NB4 (cell line): ENCODE data around the gene CELF1.

Experiments used
- DNase-seq: peaks from one replicate; pipeline ENCODE4 v3.0.0; 2010; ENCODE audit warnings: low read depth
- H3K4me3 ChIP-seq: one replicate; pipeline ENCODE4 v1.5.1; 2011; ENCODE audit warnings: mild to moderate bottlenecking, low read depth, low read length, moderate library complexity
- CTCF ChIP-seq: IDR thresholded peaks from one replicate; pipeline ENCODE4 v1.5.1; 2012; ENCODE audit warnings: low read depth, low read length
- MAX ChIP-seq: IDR thresholded peaks from 2 replicates; pipeline ENCODE4 v1.6.1; 2011; ENCODE audit warnings: low read depth, low read length
- MYC ChIP-seq: IDR thresholded peaks from 2 replicates; pipeline ENCODE4 v1.6.1; 2011; ENCODE audit warnings: low read depth, low read length
- POLR2A ChIP-seq: IDR thresholded peaks from 2 replicates; pipeline ENCODE4 v1.6.1; 2011; ENCODE audit warnings: mild to moderate bottlenecking; ENCODE audit not compliant: insufficient read length; ENCODE audit errors: extremely low read depth

The CELF1 gene

GRCh38 chr11:47499614-47500013 lies 53.3 kb downstream of the CELF1 start:
- TF ChIP-seq POLR2A, result no peak
- no peak for TF ChIP-seq MYC
- TF ChIP-seq MAX, result no peak
- TF ChIP-seq CTCF, result no peak
- peak; percentile 13 for DNase-seq
- H3K4me3 ChIP-seq, result no peak overlapping the region

GRCh38 chr11:47499161-47499560 lies 53.8 kb downstream of the CELF1 start:
- TF ChIP-seq CTCF (no peak), POLR2A (no peak), MAX (no peak), MYC (no peak)
- DNase-seq, result no peak
- no peak overlapping the region for H3K4me3 ChIP-seq

GRCh38 chr11:47498584-47499152 lies 54.3 kb downstream of the CELF1 start:
- no peak for DNase-seq
- no peak overlapping the region for H3K4me3 ChIP-seq
- TF ChIP-seq MYC, result no peak
- no peak for TF ChIP-seq MAX
- no peak for TF ChIP-seq CTCF
- TF ChIP-seq POLR2A, result no peak

GRCh38 chr11:47498149-47498548 lies 54.8 kb downstream of the CELF1 start:
- DNase-seq, result no peak
- H3K4me3 ChIP-seq, result no peak overlapping the region
- TF ChIP-seq MYC, result no peak
- TF ChIP-seq CTCF, result no peak
- TF ChIP-seq POLR2A, result no peak
- TF ChIP-seq MAX, result no peak

- TF ChIP-seq MYC, result no peak
- TF ChIP-seq MAX, result no peak
- no peak for TF ChIP-seq POLR2A
- no peak for TF ChIP-seq CTCF
- no peak overlapping the region for H3K4me3 ChIP-seq
- DNase-seq, result no peak
These were observed 56.1 kb downstream of the CELF1 start for GRCh38 chr11:47496808-47497207.

- no peak overlapping the region for H3K4me3 ChIP-seq
- no peak for DNase-seq
These were observed 57.1 kb downstream of the CELF1 start for GRCh38 chr11:47495856-47496217.

More at GRCh38 chr11:47495856-47496217, 57.1 kb downstream of the CELF1 start:
- TF ChIP-seq CTCF (no peak), POLR2A (no peak), MYC (no peak), MAX (no peak)
